ENCODE measurements around the gene ARMC5.
"Not testable (repeated sequence)": the region's sequence is repeated elsewhere in the genome, so short reads cannot be mapped to it uniquely, and the experiment has no call there.

The ARMC5 gene, protein sequence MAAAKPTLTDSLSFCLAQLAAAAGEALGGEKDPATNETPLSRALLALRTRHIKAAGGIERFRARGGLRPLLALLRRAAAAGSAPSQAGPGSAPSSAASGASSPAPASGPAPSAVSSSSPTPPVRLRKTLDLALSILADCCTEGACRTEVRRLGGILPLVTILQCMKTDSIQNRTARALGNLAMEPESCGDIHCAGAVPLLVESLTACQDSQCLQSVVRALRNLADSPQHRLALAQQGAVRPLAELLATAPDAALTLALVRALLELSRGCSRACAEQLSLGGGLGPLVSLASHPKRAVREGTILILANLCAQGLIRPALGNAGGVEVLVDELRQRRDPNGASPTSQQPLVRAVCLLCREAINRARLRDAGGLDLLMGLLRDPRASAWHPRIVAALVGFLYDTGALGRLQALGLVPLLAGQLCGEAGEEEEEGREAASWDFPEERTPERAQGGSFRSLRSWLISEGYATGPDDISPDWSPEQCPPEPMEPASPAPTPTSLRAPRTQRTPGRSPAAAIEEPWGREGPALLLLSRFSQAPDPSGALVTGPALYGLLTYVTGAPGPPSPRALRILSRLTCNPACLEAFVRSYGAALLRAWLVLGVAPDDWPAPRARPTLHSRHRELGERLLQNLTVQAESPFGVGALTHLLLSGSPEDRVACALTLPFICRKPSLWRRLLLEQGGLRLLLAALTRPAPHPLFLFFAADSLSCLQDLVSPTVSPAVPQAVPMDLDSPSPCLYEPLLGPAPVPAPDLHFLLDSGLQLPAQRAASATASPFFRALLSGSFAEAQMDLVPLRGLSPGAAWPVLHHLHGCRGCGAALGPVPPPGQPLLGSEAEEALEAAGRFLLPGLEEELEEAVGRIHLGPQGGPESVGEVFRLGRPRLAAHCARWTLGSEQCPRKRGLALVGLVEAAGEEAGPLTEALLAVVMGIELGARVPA
- 26.5 to 50.7 (median 36.4) reads per million in 3 donors for total RNA-seq

- DNase-seq: peak; percentile 94 to 97 (median 95)
- no peaks in the 10 kb centered on the region for H3K9me3 ChIP-seq (ENCODE audit: control insufficient read depth, low read length)
- H3K27me3 ChIP-seq (replicated peaks; ENCODE audit: control insufficient read depth, insufficient read depth, low read length, poor library complexity, severe bottlenecking): no peaks in the 10 kb centered on the region
- H3K27ac ChIP-seq (ENCODE audit: insufficient read depth, low read length, poor library complexity, severe bottlenecking): peak within 1 kb of the TSS; percentile 99
- H3K4me3 ChIP-seq (ENCODE audit: insufficient read depth, low read depth, low read length, poor library complexity, severe bottlenecking): peak within 1 kb of the TSS; percentile 86
- H3K4me1 ChIP-seq (ENCODE audit: control insufficient read depth, insufficient read depth, low read length, poor library complexity, severe bottlenecking): peaks cover 25% of the 10 kb centered on the region
- H3K36me3 ChIP-seq (ENCODE audit: control insufficient read depth, insufficient read depth, low read length): peaks cover 10% of the 10 kb centered on the region
Measured at GRCh38 chr16:31458844-31459686, at the start of gene ARMC5. ARMC5 (plus strand) TSS chr16:31459501; CDS start chr16:31459525, 24 bp downstream.

GRCh38 chr16:31410082-31410481, 49.2 kb upstream of the ARMC5 start:
- Histone ChIP-seq H3K4me1 (ENCODE audit: control insufficient read depth, insufficient read depth, low read length, poor library complexity, severe bottlenecking) (no peaks in the 10 kb centered on the region), H3K36me3 (ENCODE audit: control insufficient read depth, insufficient read depth, low read length) (no peaks in the 10 kb centered on the region), H3K27ac (ENCODE audit: insufficient read depth, low read length, poor library complexity, severe bottlenecking) (no peak overlapping the region), H3K27me3 (replicated peaks; ENCODE audit: control insufficient read depth, insufficient read depth, low read length, poor library complexity, severe bottlenecking) (no peaks in the 10 kb centered on the region), H3K4me3 (ENCODE audit: insufficient read depth, low read depth, low read length, poor library complexity, severe bottlenecking) (no peak overlapping the region), H3K9me3 (ENCODE audit: control insufficient read depth, low read length) (no peaks in the 10 kb centered on the region)
- DNase-seq: no peak

GRCh38 chr16:31411024-31411844, 48.1 kb upstream of the ARMC5 start:
- H3K9me3 ChIP-seq (ENCODE audit: control insufficient read depth, low read length): no peaks in the 10 kb centered on the region
- no peaks in the 10 kb centered on the region for H3K27me3 ChIP-seq (replicated peaks; ENCODE audit: control insufficient read depth, insufficient read depth, low read length, poor library complexity, severe bottlenecking)
- H3K4me3 ChIP-seq (ENCODE audit: insufficient read depth, low read depth, low read length, poor library complexity, severe bottlenecking): no peak overlapping the region
- H3K36me3 ChIP-seq (ENCODE audit: control insufficient read depth, insufficient read depth, low read length): no peaks in the 10 kb centered on the region
- no peak overlapping the region for H3K27ac ChIP-seq (ENCODE audit: insufficient read depth, low read length, poor library complexity, severe bottlenecking)
- no peaks in the 10 kb centered on the region for H3K4me1 ChIP-seq (ENCODE audit: control insufficient read depth, insufficient read depth, low read length, poor library complexity, severe bottlenecking)
- no peak for DNase-seq

- no peak for DNase-seq
- H3K36me3 ChIP-seq (ENCODE audit: control insufficient read depth, insufficient read depth, low read length): no peaks in the 10 kb centered on the region
- no peak overlapping the region for H3K27ac ChIP-seq (ENCODE audit: insufficient read depth, low read length, poor library complexity, severe bottlenecking)
- H3K27me3 ChIP-seq (replicated peaks; ENCODE audit: control insufficient read depth, insufficient read depth, low read length, poor library complexity, severe bottlenecking): no peaks in the 10 kb centered on the region
- no peaks in the 10 kb centered on the region for H3K9me3 ChIP-seq (ENCODE audit: control insufficient read depth, low read length)
- H3K4me3 ChIP-seq (ENCODE audit: insufficient read depth, low read depth, low read length, poor library complexity, severe bottlenecking): no peak overlapping the region
- no peaks in the 10 kb centered on the region for H3K4me1 ChIP-seq (ENCODE audit: control insufficient read depth, insufficient read depth, low read length, poor library complexity, severe bottlenecking)
Measured at GRCh38 chr16:31412750-31413149, 46.6 kb upstream of the ARMC5 start.

GRCh38 chr16:31413381-31413780, 45.9 kb upstream of the ARMC5 start:
- H3K27ac ChIP-seq (ENCODE audit: insufficient read depth, low read length, poor library complexity, severe bottlenecking): no peak overlapping the region
- H3K36me3 ChIP-seq (ENCODE audit: control insufficient read depth, insufficient read depth, low read length): no peaks in the 10 kb centered on the region
- DNase-seq: no peak
- no peaks in the 10 kb centered on the region for H3K4me1 ChIP-seq (ENCODE audit: control insufficient read depth, insufficient read depth, low read length, poor library complexity, severe bottlenecking)
- H3K27me3 ChIP-seq (replicated peaks; ENCODE audit: control insufficient read depth, insufficient read depth, low read length, poor library complexity, severe bottlenecking): no peaks in the 10 kb centered on the region
- no peak overlapping the region for H3K4me3 ChIP-seq (ENCODE audit: insufficient read depth, low read depth, low read length, poor library complexity, severe bottlenecking)
- H3K9me3 ChIP-seq (ENCODE audit: control insufficient read depth, low read length): no peaks in the 10 kb centered on the region

GRCh38 chr16:31413943-31414342, 45.4 kb upstream of the ARMC5 start:
- Histone ChIP-seq H3K9me3 (ENCODE audit: control insufficient read depth, low read length) (no peaks in the 10 kb centered on the region), H3K36me3 (ENCODE audit: control insufficient read depth, insufficient read depth, low read length) (no peaks in the 10 kb centered on the region), H3K4me3 (ENCODE audit: insufficient read depth, low read depth, low read length, poor library complexity, severe bottlenecking) (no peak overlapping the region), H3K4me1 (ENCODE audit: control insufficient read depth, insufficient read depth, low read length, poor library complexity, severe bottlenecking) (no peaks in the 10 kb centered on the region), H3K27ac (ENCODE audit: insufficient read depth, low read length, poor library complexity, severe bottlenecking) (no peak overlapping the region), H3K27me3 (replicated peaks; ENCODE audit: control insufficient read depth, insufficient read depth, low read length, poor library complexity, severe bottlenecking) (no peaks in the 10 kb centered on the region)
- no peak for DNase-seq

- H3K27me3 ChIP-seq (replicated peaks; ENCODE audit: control insufficient read depth, insufficient read depth, low read length, poor library complexity, severe bottlenecking): no peaks in the 10 kb centered on the region
- DNase-seq: no peak
- H3K9me3 ChIP-seq (ENCODE audit: control insufficient read depth, low read length): no peaks in the 10 kb centered on the region
- H3K27ac ChIP-seq (ENCODE audit: insufficient read depth, low read length, poor library complexity, severe bottlenecking): no peak overlapping the region
- no peak overlapping the region for H3K4me3 ChIP-seq (ENCODE audit: insufficient read depth, low read depth, low read length, poor library complexity, severe bottlenecking)
- H3K36me3 ChIP-seq (ENCODE audit: control insufficient read depth, insufficient read depth, low read length): no peaks in the 10 kb centered on the region
- H3K4me1 ChIP-seq (ENCODE audit: control insufficient read depth, insufficient read depth, low read length, poor library complexity, severe bottlenecking): no peaks in the 10 kb centered on the region
Measured at GRCh38 chr16:31414706-31415105, 44.6 kb upstream of the ARMC5 start.

DNA sequence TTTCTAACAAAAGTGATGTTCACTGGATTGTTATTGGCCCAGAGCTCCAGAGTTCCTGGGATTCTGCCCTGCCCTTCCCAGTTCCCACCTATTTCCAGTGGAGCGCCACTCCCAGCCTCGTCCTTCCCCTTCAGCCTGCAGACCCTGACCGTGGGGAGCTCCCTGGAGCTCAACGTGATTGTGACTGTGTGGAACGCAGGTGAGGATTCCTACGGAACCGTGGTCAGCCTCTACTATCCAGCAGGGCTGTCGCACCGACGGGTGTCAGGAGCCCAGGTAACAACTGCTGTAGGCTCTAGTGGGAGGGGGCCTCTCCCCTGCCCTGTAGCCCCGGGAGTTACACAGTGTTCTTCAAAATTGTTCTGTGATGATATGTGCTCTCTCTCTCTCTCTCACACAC, 42.9 kb upstream of the ARMC5 start:
- no peak for DNase-seq
- H3K27ac ChIP-seq (ENCODE audit: insufficient read depth, low read length, poor library complexity, severe bottlenecking): no peak overlapping the region
- no peaks in the 10 kb centered on the region for H3K4me1 ChIP-seq (ENCODE audit: control insufficient read depth, insufficient read depth, low read length, poor library complexity, severe bottlenecking)
- no peaks in the 10 kb centered on the region for H3K9me3 ChIP-seq (ENCODE audit: control insufficient read depth, low read length)
- no peak overlapping the region for H3K4me3 ChIP-seq (ENCODE audit: insufficient read depth, low read depth, low read length, poor library complexity, severe bottlenecking)
- H3K36me3 ChIP-seq (ENCODE audit: control insufficient read depth, insufficient read depth, low read length): no peaks in the 10 kb centered on the region
- H3K27me3 ChIP-seq (replicated peaks; ENCODE audit: control insufficient read depth, insufficient read depth, low read length, poor library complexity, severe bottlenecking): no peaks in the 10 kb centered on the region

DNA sequence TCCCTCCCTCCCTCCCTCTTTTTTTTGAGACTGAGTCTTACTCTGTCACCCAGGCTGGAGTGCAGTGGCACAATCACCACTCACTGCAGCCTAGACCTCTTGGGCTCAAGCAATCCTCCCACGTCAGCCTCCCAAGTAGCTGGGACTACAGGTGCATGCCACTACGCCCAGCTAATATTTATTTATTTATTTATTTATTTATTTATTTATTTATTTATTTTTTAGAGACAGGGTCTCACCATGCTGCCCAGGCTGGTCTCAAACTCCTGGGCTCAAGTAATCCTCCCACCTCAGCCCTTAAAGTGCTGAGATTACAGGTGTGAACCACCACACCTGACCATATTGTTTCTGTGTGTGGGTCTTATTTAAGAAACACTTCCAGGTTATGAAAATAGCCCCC, 42.3 kb upstream of the ARMC5 start:
- not testable (repeated sequence) for H3K4me3 ChIP-seq (ENCODE audit: insufficient read depth, low read depth, low read length, poor library complexity, severe bottlenecking); H3K36me3 ChIP-seq (ENCODE audit: control insufficient read depth, insufficient read depth, low read length); DNase-seq; H3K27me3 ChIP-seq (replicated peaks; ENCODE audit: control insufficient read depth, insufficient read depth, low read length, poor library complexity, severe bottlenecking); H3K4me1 ChIP-seq (ENCODE audit: control insufficient read depth, insufficient read depth, low read length, poor library complexity, severe bottlenecking); H3K9me3 ChIP-seq (ENCODE audit: control insufficient read depth, low read length); H3K27ac ChIP-seq (ENCODE audit: insufficient read depth, low read length, poor library complexity, severe bottlenecking)

Measured in effector memory CD4-positive, alpha-beta T cell (primary cell).